ENCODE measurements around the gene TXNRD2. TPM values are rescaled to one million over a fixed set of nuclear protein-coding genes. Genes with fewer than 3 reads are reported as not detected.
A peak's percentile ranks its signal among the peaks of the same experiment; 100 is the strongest.

Gene TXNRD2
- total RNA-seq, 2 experiments from 2014 or later, result 22.9 to 23.6 TPM

DNA sequence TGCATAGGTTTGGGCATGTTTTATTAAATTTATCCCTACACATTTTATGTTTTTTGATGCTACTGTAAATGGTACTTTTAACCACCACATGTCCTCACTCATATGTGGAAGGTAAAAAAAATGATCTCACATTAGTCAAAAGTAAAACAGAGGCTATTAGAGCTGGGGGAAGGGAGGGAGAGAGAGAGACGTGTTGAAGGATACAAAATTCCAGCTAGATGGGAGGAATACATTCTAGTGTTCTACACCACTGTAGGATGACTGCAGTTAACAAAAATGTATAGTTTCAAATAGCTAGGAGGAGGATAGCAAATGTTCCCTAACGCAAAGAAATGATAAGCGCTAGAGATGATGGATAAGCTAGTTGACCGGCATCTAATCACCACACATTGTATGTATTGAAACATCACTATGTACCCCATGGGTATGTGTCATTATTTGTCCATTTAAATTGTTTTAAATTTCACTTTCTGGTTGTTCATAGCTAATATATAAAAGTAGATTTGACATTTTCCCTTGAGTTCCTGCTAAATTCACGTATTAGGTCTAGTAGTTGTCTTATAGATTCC, 77.0 kb downstream of the TXNRD2 start:
- H3K4me1 Mint-ChIP-seq (ENCODE audit: low read depth), result peaks cover 6% of the 10 kb centered on the region
- H3K27ac Mint-ChIP-seq, result no peak overlapping the region
- no peaks in the 10 kb centered on the region for H3K9me3 Mint-ChIP-seq
- intact Hi-C loops (cut with micrococcal nuclease), result no loop called here
- DNase-seq, result no peak
- H3K36me3 Mint-ChIP-seq (ENCODE audit: low read depth), result no peaks in the 10 kb centered on the region
- no peak overlapping the region for H3K4me3 Mint-ChIP-seq
- H3K27me3 Mint-ChIP-seq (ENCODE audit: low read depth), result no peaks in the 10 kb centered on the region
- CTCF ChIA-PET, result interaction anchor here (1.3 to 1.8 kb wide), 3 partner anchors 9 to 134 kb away, joined by 4 to 7 read pairs (median 6); no protein-coding TSS in a partner anchor

DNA sequence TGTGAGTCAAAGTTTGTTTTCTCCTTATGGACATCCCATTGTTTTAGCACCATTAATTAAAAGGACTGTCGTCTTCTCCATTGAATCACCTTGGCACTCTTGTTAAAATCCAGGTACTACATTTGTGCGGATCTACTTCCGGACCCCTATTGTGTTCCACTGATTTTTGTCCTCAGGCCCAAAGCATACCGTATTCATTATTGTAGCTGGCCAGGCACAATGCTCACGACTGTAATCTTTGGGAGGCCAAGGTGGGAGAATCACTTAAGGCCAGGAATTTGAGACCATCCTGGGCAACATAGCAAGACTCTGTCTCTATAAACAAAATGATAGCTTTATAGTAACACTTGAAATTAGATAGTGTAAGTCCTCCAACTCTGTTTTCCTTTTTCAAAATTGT, 78.0 kb downstream of the TXNRD2 start:
- H3K9me3 Mint-ChIP-seq, result no peaks in the 10 kb centered on the region
- H3K4me3 Mint-ChIP-seq, result no peak overlapping the region
- H3K27ac Mint-ChIP-seq, result no peak overlapping the region
- peaks cover 6% of the 10 kb centered on the region for H3K4me1 Mint-ChIP-seq (ENCODE audit: low read depth)
- intact Hi-C loops (cut with micrococcal nuclease), result no loop called here
- H3K36me3 Mint-ChIP-seq (ENCODE audit: low read depth), result no peaks in the 10 kb centered on the region
- CTCF ChIA-PET, result no interaction called here
- no peaks in the 10 kb centered on the region for H3K27me3 Mint-ChIP-seq (ENCODE audit: low read depth)
- no peak for DNase-seq

DNA sequence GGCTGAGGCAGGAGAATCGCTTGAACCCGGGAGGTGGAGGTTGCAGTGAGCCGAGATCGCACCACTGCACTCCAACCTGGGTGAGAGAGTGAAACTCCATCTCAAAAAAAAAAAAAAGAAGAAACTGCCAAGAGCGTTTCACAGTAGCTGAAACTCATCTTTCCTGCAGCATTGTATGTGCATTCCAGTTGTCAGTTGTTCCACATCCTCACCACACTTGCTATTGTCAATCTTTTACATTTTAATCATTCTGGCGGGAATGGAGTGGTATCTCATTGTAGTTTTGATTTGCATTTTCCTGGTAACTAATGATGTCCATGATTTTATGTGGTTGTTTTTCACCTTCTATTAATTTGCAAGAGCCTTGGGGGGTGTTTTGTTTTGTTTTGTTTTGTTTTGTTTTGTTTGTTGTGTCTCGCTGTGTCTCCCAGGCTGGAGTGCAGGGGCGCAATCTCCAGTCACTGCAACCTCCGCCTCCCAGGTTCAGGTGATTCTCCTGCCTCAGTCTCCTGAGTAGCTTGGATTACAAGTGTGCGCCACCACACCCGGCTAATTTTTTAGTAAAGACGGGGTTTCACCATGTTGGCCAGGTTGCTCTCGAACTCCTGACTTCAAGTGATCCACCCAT, 78.9 kb downstream of the TXNRD2 start:
- Mint-ChIP-seq H3K36me3 (ENCODE audit: low read depth) (no peaks in the 10 kb centered on the region), H3K4me1 (ENCODE audit: low read depth) (peaks cover 6% of the 10 kb centered on the region), H3K4me3 (no peak overlapping the region), H3K27ac (no peak overlapping the region), H3K27me3 (ENCODE audit: low read depth) (no peaks in the 10 kb centered on the region), H3K9me3 (no peaks in the 10 kb centered on the region)
- intact Hi-C loops (cut with micrococcal nuclease), result no loop called here
- CTCF ChIA-PET, result no interaction called here
- DNase-seq, result no peak

DNA sequence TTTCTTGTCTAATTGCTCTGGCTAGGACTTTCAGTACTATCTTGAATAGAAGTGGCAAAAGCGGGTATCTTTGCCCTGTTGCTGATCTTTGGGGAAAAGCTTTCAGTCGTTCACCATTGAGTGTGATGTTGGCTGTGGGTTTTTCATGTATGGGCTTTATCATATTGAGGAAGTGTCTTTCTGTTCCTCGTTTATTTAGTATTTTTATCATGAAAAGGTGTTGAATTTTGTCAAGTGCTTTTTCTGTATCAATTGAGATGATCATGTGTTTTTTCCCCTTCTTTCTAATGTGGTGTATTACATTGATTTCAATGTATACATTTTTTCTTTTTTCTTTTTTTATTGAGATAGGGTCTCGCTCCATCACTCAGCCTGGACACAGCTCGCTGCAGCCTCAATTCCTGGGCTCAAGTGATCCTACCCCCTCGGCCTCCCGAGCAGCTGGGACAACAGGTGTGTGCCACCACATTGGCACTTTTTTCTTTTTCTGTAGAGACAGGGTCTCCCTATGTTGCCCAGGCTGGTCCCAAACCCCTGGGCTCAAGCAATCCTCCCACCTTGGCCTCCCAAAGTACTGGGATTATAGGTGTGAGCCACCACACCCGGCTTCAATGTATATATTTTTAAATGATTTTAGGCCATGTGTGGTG, 81.6 kb downstream of the TXNRD2 start:
- H3K4me1 Mint-ChIP-seq (ENCODE audit: low read depth), result peaks cover 23% of the 10 kb centered on the region
- DNase-seq, result no peak
- H3K36me3 Mint-ChIP-seq (ENCODE audit: low read depth), result peaks cover 13% of the 10 kb centered on the region
- CTCF ChIA-PET, result no interaction called here
- H3K27ac Mint-ChIP-seq, result no peak overlapping the region
- no peaks in the 10 kb centered on the region for H3K27me3 Mint-ChIP-seq (ENCODE audit: low read depth)
- no peak overlapping the region for H3K4me3 Mint-ChIP-seq
- intact Hi-C loops (cut with micrococcal nuclease), result loop anchor here (10.0 kb wide), 1 partner anchor 255 kb away; the partner anchor contains the start of genes RANBP1 and TRMT2A
- no peaks in the 10 kb centered on the region for H3K9me3 Mint-ChIP-seq

DNA sequence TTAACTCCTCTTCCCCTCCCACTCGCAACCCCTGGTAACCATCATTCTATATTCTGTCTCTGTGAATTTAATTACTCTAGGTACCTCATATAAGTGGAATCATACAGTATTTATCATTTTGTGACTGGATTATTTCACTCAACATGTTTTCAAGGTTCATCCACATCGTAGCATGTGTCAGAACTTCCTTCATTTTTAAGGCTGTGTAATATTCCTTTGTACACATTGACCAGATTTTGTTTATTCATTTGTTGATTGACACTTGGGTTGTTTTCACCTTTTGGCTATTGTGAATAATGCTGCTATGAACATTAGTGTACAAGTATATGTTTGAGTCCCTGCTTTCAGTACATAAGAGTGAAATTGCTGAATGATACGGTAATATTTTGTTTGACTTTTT, 84.2 kb downstream of the TXNRD2 start:
- Mint-ChIP-seq H3K4me1 (ENCODE audit: low read depth) (peaks cover 40% of the 10 kb centered on the region), H3K36me3 (ENCODE audit: low read depth) (peaks cover 17% of the 10 kb centered on the region), H3K27me3 (ENCODE audit: low read depth) (no peaks in the 10 kb centered on the region), H3K9me3 (no peaks in the 10 kb centered on the region), H3K4me3 (no peak overlapping the region), H3K27ac (peak overlapping the region; percentile 98)
- intact Hi-C loops (cut with micrococcal nuclease), result loop anchor here (10.0 kb wide), 1 partner anchor 257 kb away; the partner anchor contains the start of genes RANBP1 and TRMT2A
- CTCF ChIA-PET, result no interaction called here
- DNase-seq, result no peak

DNA sequence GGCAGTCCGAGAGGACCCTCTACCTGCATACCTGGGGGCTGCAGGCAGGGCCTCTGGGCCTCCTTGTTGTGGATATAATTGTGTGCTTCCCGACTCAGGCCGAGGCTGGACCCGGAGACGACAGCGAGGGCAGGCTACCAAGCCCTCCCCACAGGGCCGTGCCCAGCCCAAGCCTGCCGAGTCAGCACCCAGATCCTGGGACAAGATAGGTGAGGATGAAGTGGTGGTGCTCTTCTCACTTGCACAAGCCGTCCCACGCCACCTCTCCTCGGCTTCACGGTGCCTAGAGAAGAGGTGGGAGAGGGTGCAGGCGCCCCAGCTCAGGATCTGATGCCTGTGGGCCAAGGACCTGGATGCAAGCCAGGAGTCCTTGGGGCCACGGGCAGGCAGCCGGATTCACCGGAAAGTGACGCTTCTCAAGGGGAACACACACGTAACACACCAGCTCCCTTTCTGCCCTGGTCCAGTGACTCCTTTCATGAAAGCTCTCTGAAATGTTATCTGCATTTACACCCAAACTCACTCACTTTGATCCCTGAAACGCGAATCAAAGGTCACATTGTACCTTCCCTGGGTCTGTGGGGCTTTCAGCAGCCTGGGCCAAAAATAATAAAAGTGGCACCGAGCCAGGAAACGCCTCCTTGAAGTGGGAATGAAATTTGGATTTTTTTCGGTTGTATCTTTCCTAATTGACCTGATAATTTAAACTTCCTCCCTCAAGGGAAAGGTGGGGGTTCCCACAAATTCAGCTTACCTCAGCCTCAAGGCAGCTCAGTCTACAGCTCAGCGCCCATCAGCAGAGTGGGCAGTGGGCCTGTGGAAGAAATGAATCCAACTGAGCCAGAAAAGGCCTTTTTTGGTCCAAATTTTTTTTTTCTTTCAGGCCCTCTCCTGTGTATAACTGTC, 85.9 kb downstream of the TXNRD2 start:
- DNase-seq, result peak; percentile 82
- Mint-ChIP-seq H3K9me3 (no peaks in the 10 kb centered on the region), H3K27me3 (ENCODE audit: low read depth) (no peaks in the 10 kb centered on the region), H3K27ac (peak overlapping the region; percentile 98), H3K36me3 (ENCODE audit: low read depth) (peaks cover 17% of the 10 kb centered on the region), H3K4me3 (peak overlapping the region; percentile 95), H3K4me1 (ENCODE audit: low read depth) (peaks cover 46% of the 10 kb centered on the region)
- CTCF ChIA-PET, result interaction anchor here (0.6 to 1.3 kb wide), 7 partner anchors 9 to 169 kb away, joined by 3 to 7 read pairs (median 3); no protein-coding TSS in a partner anchor
- intact Hi-C loops (cut with micrococcal nuclease), result loop anchor here (1.0 to 10.0 kb wide), 6 partner anchors 32 to 653 kb away; partner anchors contain the start of genes COMT, RANBP1, TANGO2 and TRMT2A

DNA sequence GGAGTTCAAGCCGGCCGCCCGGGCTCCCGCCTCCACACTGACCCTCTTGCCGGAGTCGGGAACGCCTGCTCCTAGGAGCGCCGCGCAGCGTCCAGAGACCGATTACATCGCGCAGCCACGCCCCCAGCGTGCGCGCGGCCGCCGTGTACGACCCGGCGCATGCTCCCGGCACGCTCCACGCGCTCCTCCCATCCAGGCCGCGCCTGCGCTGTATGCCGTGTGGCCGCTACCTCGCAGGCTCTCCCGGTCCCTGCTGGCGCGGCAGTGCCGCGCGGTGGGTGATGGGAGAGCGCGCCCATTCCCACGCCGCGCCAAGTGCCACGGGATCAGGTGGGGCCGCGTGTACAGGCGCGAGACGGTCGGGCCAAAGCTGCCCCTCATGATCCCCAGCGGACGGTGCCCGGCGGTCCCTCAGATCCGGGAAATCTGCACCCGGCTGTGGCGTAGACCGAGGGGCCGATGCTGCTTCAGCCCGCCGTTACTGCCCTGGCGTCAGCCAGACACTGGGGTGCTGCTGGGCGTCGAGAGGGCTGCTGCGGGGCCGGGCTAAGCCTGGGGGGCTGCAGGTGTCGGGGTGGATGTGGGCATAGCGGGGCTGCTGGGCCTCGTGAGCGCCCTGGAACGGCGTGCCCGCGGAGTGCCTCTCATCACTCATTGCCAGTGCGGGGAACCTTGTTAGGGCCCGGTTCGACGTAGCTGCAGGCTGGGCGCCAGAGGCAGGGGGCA, 86.7 kb downstream of the TXNRD2 start, which contains the start of the genes GNB1L and RTL10:
GNB1L (minus strand) TSS at position 97 of the 726 bp plus-strand sequence. CDS start 33,519 bp downstream, outside the sequence.
RTL10 (minus strand) TSS at position 97 of the 726 bp plus-strand sequence. CDS start 2,613 bp downstream, outside the sequence.
- no peaks in the 10 kb centered on the region for H3K9me3 Mint-ChIP-seq
- peak; percentile 96 for DNase-seq
- peak within 1 kb of the TSS; percentile 95 for H3K4me3 Mint-ChIP-seq
- H3K27ac Mint-ChIP-seq, result peak within 1 kb of the TSS; percentile 98
- H3K4me1 Mint-ChIP-seq (ENCODE audit: low read depth), result peaks cover 53% of the 10 kb centered on the region
- CTCF ChIA-PET, result interaction anchor here (0.8 to 1.9 kb wide), 6 partner anchors 10 to 125 kb away, joined by 3 to 7 read pairs (median 4); no protein-coding TSS in a partner anchor
- peaks cover 20% of the 10 kb centered on the region for H3K36me3 Mint-ChIP-seq (ENCODE audit: low read depth)
- no peaks in the 10 kb centered on the region for H3K27me3 Mint-ChIP-seq (ENCODE audit: low read depth)
- intact Hi-C loops (cut with micrococcal nuclease), result loop anchor here (1.0 to 10.0 kb wide), 6 partner anchors 32 to 654 kb away; partner anchors contain the start of genes COMT, RANBP1, TANGO2 and TRMT2A

DNA sequence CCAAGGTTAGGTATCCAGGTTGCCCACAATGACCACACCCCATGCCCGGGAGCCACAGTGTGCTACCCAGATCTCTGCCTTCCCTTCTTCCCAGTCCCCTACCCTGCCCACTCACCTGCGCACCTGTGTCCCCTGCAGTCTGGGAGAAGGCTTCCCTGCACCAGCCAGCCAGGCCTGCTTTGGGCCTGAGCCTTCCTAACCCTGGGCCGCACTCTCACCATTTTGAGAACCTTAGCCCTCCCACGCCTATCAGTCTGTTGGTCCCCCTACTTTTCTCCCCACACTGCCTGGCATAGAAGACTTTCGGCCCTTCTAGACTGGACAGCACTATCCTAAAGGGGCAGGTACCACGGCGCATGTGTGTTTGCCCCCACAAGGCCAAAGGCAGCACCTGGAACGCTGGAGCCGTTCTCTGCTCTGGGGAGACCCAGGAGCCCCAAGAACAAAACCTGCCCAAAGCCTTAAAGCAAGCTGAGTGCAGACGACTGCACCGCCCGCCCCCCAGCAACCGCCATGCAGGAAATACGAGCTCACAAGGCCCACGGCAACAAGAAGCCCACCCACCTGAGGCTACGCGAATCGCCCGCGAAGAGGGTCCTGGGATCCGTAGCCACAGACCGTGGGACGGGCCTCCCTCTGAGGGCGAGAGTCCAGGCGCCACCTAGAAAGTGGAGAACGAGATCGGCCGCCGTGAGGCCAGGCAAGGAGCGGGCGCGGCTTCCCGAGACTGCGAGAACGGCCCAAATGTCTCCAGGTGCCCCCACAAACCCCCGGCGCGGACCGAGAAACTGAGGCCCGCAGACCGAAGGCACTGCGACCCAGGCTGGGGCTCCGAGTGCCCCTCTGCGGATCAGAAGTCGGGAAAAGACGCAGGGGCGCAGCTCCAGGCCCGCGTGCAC, 87.5 kb downstream of the TXNRD2 start:
- H3K4me3 Mint-ChIP-seq, result peak overlapping the region; percentile 95
- CTCF ChIA-PET, result interaction anchor here (0.8 to 1.9 kb wide), 2 partner anchors 123 to 124 kb away, joined by 3 to 5 read pairs; no protein-coding TSS in a partner anchor
- H3K36me3 Mint-ChIP-seq (ENCODE audit: low read depth), result peaks cover 20% of the 10 kb centered on the region
- intact Hi-C loops (cut with micrococcal nuclease), result loop anchor here (2.0 to 10.0 kb wide), 4 partner anchors 87 to 655 kb away; partner anchors contain the start of genes COMT, RANBP1, TANGO2 and TRMT2A
- peaks cover 51% of the 10 kb centered on the region for H3K4me1 Mint-ChIP-seq (ENCODE audit: low read depth)
- no peaks in the 10 kb centered on the region for H3K27me3 Mint-ChIP-seq (ENCODE audit: low read depth)
- peak; percentile 31 for DNase-seq
- H3K27ac Mint-ChIP-seq, result peak overlapping the region; percentile 98
- H3K9me3 Mint-ChIP-seq, result no peaks in the 10 kb centered on the region

DNA sequence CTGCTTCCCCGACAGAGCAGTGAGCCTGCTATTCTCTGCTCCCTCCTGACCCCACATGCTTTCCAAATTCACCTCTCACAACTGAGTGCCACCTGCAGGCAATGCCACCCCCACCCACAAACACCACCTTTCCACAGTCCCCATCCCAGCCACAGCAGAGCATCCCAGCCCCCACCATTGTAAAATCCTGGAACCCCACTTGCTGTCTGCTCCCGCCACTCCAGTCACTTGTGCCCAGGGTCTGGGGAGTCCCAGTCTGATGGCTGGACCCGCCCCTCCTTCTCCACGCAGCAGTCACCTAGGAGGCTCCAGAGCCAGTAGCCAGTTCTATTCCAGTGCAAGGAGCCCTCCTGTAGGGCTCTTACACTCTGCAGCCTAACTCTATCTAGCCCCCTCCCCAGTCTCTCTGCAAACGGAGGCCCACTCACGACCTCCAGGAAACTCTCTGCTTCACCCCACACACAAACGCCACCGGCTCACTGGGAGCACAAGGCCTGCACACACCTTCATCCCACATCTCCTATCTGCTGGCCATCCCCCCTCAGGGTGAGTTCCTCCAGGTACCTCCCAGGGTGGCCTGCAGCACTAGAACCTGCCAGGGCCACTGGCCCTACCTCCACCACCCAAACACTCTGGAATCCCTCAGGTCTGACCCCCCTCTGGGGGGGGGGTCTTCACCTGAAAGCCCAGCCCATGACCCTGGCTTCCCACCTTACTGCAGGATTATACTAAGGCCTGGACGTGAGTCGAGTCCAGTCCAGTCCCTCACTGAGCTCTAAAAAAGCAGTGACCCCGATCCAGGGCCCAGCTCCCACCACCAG, 88.3 kb downstream of the TXNRD2 start:
- Mint-ChIP-seq H3K4me1 (ENCODE audit: low read depth) (peaks cover 51% of the 10 kb centered on the region), H3K27ac (peak overlapping the region; percentile 98), H3K4me3 (peak overlapping the region; percentile 95), H3K27me3 (ENCODE audit: low read depth) (no peaks in the 10 kb centered on the region), H3K9me3 (no peaks in the 10 kb centered on the region), H3K36me3 (ENCODE audit: low read depth) (peaks cover 20% of the 10 kb centered on the region)
- CTCF ChIA-PET, result interaction anchor here (1.9 kb wide), 1 partner anchor 122 kb away, joined by 5 read pairs; no protein-coding TSS in a partner anchor
- DNase-seq, result no peak
- intact Hi-C loops (cut with micrococcal nuclease), result loop anchor here (10.0 kb wide), 1 partner anchor 262 kb away; the partner anchor contains the start of genes RANBP1 and TRMT2A
